DND-41 (cell line): ENCODE measurements around the gene DNMBP.

Source experiments
- ATAC-seq: fragments of 200-7000 bp; cut with Tn5 transposase; 3 replicates; pipeline ENCODE4 v1.9.1; 2021; ENCODE audit warnings: low read depth; ENCODE audit not compliant: insufficient read depth
- DNase-seq: peaks from one replicate; pipeline ENCODE4 v3.0.0-alpha.2; 2020
- H2AFZ ChIP-seq: 2 replicates; pipeline ENCODE4 v1.6.0; 2012; ENCODE audit warnings: low read depth, low read length
- H3K27ac ChIP-seq: 2 replicates; pipeline ENCODE4 v1.5.1; 2012; ENCODE audit warnings: low read length, inconsistent platforms
- H3K27me3 ChIP-seq: fragments of 200-600 bp; sonication (generic); 2 replicates; pipeline ENCODE4 v1.6.0; 2012; ENCODE audit warnings: low read length, mild to moderate bottlenecking, inconsistent platforms; ENCODE audit not compliant: insufficient read depth, poor library complexity
- H3K36me3 ChIP-seq: 2 replicates; pipeline ENCODE4 v1.5.1; 2012; ENCODE audit warnings: low read length, inconsistent platforms; ENCODE audit not compliant: insufficient read depth
- H3K4me1 ChIP-seq: 2 replicates; pipeline ENCODE4 v1.5.1; 2012; ENCODE audit warnings: mild to moderate bottlenecking, low read length; ENCODE audit not compliant: insufficient read depth
- H3K4me2 ChIP-seq: 2 replicates; pipeline ENCODE4 v1.6.0; 2012; ENCODE audit warnings: mild to moderate bottlenecking, moderate library complexity, low read length, inconsistent platforms; ENCODE audit not compliant: insufficient read depth
- H3K4me3 ChIP-seq, 2 experiments: fragments of 200-600 bp in 1 of 2; shearing (Covaris generic) in 1 of 2; 2 replicates each; pipeline ENCODE4 v1.5.1; 2012 to 2016; ENCODE audit warnings: inconsistent platforms in 2 of 2, low read length in 2 of 2, mild to moderate bottlenecking in 2 of 2, low read depth in 1 of 2, moderate library complexity in 1 of 2
- H3K79me2 ChIP-seq: 2 replicates; pipeline ENCODE4 v1.6.0; 2012; ENCODE audit warnings: low read length, inconsistent platforms; ENCODE audit not compliant: insufficient read depth
- H3K9ac ChIP-seq: 2 replicates; pipeline ENCODE4 v1.6.0; 2012; ENCODE audit warnings: low read depth, mild to moderate bottlenecking, inconsistent platforms, low read length, moderate library complexity
- H3K9me3 ChIP-seq: 2 replicates; pipeline ENCODE4 v1.5.1; 2012; ENCODE audit warnings: low read length, moderate library complexity, mild to moderate bottlenecking, inconsistent platforms; ENCODE audit not compliant: insufficient read depth, severe bottlenecking
- H4K20me1 ChIP-seq: 2 replicates; pipeline ENCODE4 v1.6.0; 2012; ENCODE audit warnings: low read length; ENCODE audit not compliant: insufficient read depth
- CTCF ChIP-seq: IDR thresholded peaks from 2 replicates; pipeline ENCODE4 v1.5.1; 2012; ENCODE audit warnings: borderline replicate concordance, low read length, moderate library complexity, mild to moderate bottlenecking; ENCODE audit not compliant: poor library complexity, severe bottlenecking; ENCODE audit errors: extremely low read depth
- EZH2 ChIP-seq: IDR thresholded peaks from 3 replicates; pipeline ENCODE4 v1.6.1; 2012; ENCODE audit warnings: borderline replicate concordance, low read depth, mild to moderate bottlenecking, moderate library complexity, low read length, inconsistent platforms; ENCODE audit not compliant: severe bottlenecking

DNMBP gene

GRCh38 chr10:99983280-99983988 lies 26.3 kb downstream of the DNMBP start:
- Histone ChIP-seq H3K9ac (no peak overlapping the region), H3K27ac (no peak overlapping the region), H3K79me2 (no peaks in the 10 kb centered on the region), H3K4me2 (no peak overlapping the region), H3K27me3 (no peaks in the 10 kb centered on the region), H3K4me1 (no peaks in the 10 kb centered on the region), H2AFZ (no peak overlapping the region), H4K20me1 (peaks cover 4% of the 10 kb centered on the region), H3K36me3 (no peaks in the 10 kb centered on the region), H3K4me3 (no peak overlapping the region), H3K9me3 (no peaks in the 10 kb centered on the region)
- no peak for ATAC-seq
- TF ChIP-seq CTCF (no peak), EZH2 (no peak)
- no peak for DNase-seq

- Histone ChIP-seq H3K4me2 (no peak overlapping the region), H3K36me3 (no peaks in the 10 kb centered on the region), H3K27ac (no peak overlapping the region), H3K79me2 (no peaks in the 10 kb centered on the region), H3K9ac (no peak overlapping the region), H4K20me1 (peaks cover 4% of the 10 kb centered on the region), H3K9me3 (no peaks in the 10 kb centered on the region), H3K4me1 (no peaks in the 10 kb centered on the region), H3K27me3 (no peaks in the 10 kb centered on the region), H2AFZ (no peak overlapping the region), H3K4me3 (no peak overlapping the region)
- ATAC-seq, result no peak
- TF ChIP-seq EZH2, result no peak
- TF ChIP-seq CTCF, result no peak
- DNase-seq, result no peak
Measured at GRCh38 chr10:99982728-99983127, 27.0 kb downstream of the DNMBP start.

- DNase-seq (no peak), ATAC-seq (no peak)
- Histone ChIP-seq H3K4me2 (no peak overlapping the region), H3K27me3 (no peaks in the 10 kb centered on the region), H3K9me3 (no peaks in the 10 kb centered on the region), H3K27ac (no peak overlapping the region), H3K36me3 (no peaks in the 10 kb centered on the region), H2AFZ (no peak overlapping the region), H3K79me2 (no peaks in the 10 kb centered on the region), H4K20me1 (peaks cover 4% of the 10 kb centered on the region), H3K4me1 (no peaks in the 10 kb centered on the region), H3K4me3 (no peak overlapping the region), H3K9ac (no peak overlapping the region)
- no peak for TF ChIP-seq CTCF
- TF ChIP-seq EZH2, result no peak
Measured at GRCh38 chr10:99981581-99982199, 28.1 kb downstream of the DNMBP start.
